MM.1S (cell line): ENCODE measurements around the gene ATF5.

ENCODE experiments used
- CTCF ChIP-seq: fragments of 300-600 bp; sonication (generic); IDR thresholded peaks from 2 replicates; pipeline ENCODE4 v1.5.1; 2016; ENCODE audit warnings: antibody characterized with exemption, low read length, mixed read lengths
- EZH2 ChIP-seq: fragments of 300-600 bp; sonication (generic); optimal IDR thresholded peaks from 2 replicates; pipeline ENCODE3; 2017; ENCODE audit warnings: low read depth, mild to moderate bottlenecking, antibody characterized with exemption, low read length, mixed read lengths
- EZH2phosphoT487 ChIP-seq: fragments of 300-600 bp; sonication (generic); IDR thresholded peaks from 2 replicates; pipeline ENCODE4 v1.6.1; 2018; ENCODE audit warnings: antibody characterized with exemption, low read length

GRCh38 chr19:49882643-49883042 is 46.4 kb upstream of the ATF5 start:
- TF ChIP-seq CTCF (no peak), EZH2 (no peak), EZH2phosphoT487 (no peak)
